HG03442 (cell line): ENCODE data around the gene FSTL4.

Experiments used
- ATAC-seq: cut with Tn5 transposase; IDR thresholded peaks from one replicate; pipeline ENCODE4 v1.9.1; 2021; ENCODE audit warnings: mild to moderate bottlenecking, moderate library complexity; ENCODE audit not compliant: unreplicated experiment

FSTL4 gene

DNA sequence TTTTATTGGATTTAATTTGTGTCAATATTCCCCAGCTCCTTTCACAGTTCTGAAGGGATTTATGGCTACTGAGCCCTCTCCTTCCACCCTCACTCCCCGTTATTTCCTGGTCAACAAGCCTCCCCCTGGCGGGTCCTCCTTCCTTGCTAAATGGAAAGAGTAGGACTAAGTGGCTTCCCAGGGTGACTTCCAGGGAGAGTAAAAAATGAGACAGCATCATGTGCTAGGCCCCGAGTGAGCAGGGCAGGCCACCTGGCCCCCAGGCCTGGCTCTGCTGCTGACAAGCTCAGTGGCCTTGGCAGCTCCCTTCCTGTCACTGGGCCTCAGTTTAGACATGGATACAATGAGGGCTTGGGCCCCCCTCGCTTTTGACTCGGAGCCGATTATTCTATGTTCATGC is 359.3 kb downstream of the FSTL4 start:
- ATAC-seq = no peak

DNA sequence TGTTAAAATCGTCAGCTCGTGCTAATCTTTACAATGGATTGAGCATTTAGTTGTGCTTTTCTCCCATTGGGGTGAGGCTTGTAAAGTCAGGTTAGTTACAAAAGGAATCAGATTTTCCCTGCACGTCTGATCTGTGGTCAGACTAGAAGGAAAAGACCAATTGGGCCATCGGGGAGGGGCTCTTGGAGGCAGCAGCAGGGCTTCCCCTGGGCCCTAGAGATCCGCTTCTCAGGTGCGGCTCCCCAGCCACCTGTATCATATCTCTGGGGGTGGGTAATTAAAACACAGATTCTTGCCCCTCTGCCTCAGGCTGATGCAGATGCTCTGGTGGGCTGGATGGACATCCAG is 360.2 kb downstream of the FSTL4 start:
- ATAC-seq = no peak

GRCh38 chr5:133251296-133252132 is 360.8 kb downstream of the FSTL4 start:
- ATAC-seq = no peak

DNA sequence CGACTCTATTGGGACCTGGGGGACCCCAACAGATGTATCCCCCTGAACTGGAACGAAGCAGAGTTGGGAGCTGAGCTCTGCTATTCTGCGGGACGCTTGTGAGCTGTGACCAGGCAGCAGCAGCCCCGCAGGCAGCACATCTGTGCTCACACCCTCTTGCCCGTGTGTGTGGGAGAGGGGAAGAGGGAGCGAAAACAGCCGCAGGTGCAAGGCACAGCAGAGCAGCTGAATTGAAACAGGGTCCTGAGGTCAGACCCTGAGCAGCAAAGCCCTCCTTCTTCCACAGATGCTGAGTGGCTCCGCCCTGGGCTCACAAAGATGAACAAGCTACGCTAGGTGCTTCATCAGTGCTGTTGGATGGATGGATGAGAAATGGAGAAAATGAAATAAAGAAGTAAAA is 361.8 kb downstream of the FSTL4 start:
- ATAC-seq = no peak

DNA sequence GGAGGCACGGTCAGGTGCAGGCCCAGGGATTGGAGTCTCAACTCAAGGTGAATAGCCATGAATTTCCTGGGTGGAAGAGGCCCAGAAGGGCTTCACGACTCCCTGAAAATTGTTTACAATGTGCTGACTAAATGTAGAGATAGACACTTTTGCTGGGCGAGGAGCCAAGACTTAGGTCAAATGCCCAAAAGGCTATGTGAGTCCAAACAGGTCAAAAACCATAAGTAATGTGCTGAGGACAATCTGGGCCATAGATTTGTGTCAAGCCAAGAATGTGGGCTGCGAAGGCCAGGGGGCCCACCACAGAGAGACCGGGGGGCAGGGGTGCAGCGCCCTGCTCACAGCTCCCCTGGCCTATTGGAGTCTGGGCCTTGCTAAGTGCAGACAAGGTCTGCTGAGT is 362.7 kb downstream of the FSTL4 start:
- no peak for ATAC-seq

GRCh38 chr5:133247881-133248624 is 364.3 kb downstream of the FSTL4 start:
- no peak for ATAC-seq

DNA sequence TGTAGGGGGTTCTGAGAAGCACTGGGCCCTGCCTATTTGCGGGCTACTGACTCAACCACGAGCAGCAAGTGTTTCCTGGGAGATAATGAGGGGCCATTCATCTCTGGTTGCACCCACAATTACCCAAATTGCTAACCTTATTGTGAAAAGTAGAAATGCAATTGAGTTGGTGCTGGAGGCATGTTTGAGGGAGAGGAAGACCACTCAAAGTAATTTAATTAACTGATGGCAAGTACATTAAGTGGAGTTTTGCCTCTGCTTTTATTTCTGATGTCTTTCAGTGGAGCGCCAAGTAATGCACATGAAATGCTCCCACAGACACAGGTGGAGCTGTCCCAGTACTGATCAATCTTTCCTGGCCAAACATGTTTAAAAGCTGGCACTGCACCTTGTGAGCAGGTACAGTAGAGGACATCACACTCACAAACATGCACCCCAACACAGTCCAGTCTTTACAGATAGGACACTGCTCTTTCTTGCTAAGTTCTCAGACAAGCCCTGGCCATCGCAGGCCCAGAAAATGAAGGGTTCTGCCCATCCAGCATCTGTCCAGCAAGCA is 365.1 kb downstream of the FSTL4 start:
- ATAC-seq = no peak

- ATAC-seq = no peak
Observed at GRCh38 chr5:133246376-133247150, 365.8 kb downstream of the FSTL4 start.

GRCh38 chr5:133246053-133246370 is 366.3 kb downstream of the FSTL4 start:
- ATAC-seq = no peak

DNA sequence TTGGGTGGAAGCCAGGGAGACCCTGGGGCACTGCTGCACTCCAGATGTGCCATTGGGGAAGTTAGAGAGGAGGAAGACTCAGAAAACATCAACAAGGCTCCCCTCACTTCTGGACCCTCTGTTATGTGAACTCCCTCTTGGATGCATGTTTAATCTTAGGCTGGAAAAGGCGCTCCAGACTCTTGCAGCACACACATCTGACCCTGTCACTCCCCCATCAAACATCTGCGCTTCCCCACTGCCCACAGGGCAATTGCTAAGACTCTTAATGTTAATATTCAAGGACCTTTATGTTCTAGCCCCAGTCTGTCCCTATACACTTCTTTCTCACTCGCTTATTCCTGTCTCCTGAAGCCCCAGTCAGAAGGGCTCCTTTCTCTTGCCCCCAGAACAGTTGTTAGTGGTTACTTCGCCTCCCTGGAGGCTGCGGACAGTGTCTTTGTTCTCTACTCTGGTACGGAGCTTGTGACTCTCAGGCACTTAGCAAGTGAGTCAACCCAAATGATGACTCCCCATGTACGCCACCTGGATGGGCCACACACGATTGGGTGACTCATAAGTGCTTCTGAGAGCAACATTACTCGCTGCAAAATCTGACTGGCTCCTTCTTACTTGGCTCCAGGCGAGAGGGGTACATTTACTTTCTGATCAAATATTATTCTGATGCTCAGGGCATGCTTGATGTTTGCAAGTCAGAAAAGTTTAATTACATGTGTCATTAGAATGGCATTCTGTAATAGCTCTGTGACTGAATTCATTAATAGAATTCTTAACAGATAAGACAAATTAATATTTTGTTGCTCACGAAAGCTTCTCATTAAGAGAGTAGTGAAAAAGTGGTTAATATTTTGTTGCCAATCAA is 366.9 kb downstream of the FSTL4 start:
- ATAC-seq = peak; percentile 52

GRCh38 chr5:133244242-133244641 is 368.1 kb downstream of the FSTL4 start:
- ATAC-seq = peak; percentile 28

GRCh38 chr5:133243196-133243595 is 369.1 kb downstream of the FSTL4 start:
- no peak for ATAC-seq

DNA sequence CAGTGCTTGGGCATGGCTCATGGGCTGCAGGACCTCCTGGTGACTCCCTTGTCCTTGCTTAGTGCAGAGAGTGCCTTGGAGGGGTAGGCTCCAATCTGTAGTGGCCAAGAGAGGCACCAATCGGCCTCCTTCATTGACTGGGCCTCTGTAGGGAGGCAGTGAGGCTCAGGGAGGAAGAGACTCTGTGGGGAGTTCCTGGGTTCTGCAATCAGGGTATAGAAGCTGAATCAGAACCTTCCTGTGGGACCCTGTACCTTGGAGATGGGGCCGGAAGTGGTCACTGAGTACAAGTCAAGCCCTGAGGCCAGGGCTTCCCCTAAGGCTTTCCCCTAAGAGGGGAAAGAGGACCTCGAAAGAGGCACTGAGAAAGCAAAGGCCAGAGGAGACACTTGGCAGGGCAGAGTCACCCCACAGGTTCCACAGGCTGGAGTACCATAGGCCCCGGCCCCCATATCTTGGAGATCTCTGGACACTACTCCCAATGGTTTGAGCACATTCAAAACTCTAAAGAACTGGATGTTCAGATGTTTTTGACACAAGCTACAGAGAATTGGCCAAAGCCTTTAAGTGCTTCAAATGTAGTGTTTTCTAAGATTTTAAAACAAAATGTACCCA is 370.0 kb downstream of the FSTL4 start:
- peak; percentile 24 for ATAC-seq

DNA sequence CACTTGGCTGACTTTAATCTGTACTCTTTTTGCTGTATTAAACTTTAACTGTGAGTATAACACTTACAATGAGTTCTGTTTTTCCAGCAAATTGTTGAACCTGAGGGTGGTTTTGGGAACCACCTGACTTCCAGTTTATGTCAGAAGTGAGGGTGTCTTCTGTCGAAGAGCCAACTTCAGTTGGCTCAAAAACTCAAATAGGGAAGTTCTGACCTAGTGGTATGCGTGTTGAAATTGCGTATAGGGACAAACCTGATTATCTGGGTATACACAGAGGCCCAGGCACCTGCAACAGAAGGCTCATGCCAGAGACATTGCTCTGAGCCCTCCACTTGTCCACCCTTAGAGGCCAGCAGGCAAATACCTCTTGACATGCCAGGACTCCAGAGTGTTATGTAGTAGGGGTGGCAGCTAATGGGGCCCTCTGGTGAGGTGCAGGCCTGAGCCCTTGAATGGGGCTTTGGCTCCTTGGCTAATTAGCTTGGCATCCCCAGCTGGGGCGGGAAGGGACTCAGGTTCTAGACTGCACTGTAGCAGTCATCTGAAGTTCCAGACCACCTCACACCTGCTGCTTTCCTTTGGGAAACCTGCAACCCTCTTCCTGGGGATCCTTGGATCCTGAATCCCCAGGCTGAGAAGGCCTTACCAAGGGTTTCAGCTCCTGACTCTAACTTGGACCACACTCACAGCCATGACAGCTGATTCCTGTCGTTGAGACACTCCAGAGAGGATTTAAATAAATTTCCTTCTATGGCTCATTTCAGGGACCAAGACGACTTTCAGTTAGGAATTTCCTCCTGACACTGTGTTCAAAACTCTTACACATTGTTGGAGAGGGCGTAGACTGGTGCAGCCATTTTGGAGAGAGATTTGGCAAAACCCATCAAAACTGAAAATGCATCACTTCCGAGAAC is 370.9 kb downstream of the FSTL4 start:
- ATAC-seq = no peak

GRCh38 chr5:133240425-133241091 is 371.8 kb downstream of the FSTL4 start:
- ATAC-seq = peak; percentile 83

GRCh38 chr5:133238426-133239205 is 373.7 kb downstream of the FSTL4 start:
- ATAC-seq = no peak

DNA sequence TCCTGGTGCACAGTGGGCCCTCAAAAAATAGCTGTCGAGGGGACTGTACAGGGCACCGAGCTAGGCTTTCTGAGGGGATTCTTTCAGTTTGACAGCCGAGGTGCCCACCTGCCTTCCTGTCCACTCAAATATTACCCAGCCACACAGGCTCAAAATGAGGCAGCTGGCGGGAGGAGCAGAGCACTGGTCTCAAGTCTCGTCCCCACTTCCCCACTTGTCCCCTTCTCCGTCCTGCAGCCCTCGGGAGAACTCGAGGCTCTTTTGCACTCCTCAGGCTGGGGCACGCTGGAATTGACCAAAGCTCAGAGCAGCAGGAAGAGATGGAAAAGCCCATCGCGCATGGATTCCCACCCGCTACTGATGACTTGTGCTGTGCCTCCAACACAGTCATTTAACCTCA is 375.4 kb downstream of the FSTL4 start:
- no peak for ATAC-seq

DNA sequence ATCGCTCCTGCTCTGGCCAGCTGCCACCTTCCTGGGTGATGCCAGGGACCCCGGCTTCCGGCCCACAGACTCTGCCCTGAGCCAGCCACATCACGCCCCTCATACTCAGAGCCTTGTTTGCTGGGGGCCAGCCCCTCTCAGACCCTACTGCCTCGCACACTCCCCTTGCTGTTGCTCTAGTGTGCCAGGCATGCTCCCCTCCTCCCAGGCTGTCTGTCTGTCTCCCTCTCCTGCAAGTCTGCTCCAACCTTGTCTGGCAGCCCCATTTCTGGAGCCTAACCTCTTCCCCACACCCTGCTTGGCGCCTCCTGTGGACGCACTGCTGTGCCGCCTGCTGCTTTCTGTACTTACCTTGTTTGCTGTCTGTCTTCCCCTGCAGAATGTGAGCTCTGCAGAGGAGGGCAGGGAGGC is 375.8 kb downstream of the FSTL4 start:
- ATAC-seq = no peak
